GM12875 (cell line): Measurements from ENCODE around the gene SH3BP4.

Experiments
- H3K4me3 ChIP-seq: one replicate; pipeline ENCODE4 v1.5.1; 2011; ENCODE audit warnings: low read depth, low read length, control low read depth
- CTCF ChIP-seq: IDR thresholded peaks from 2 replicates; pipeline ENCODE4 v1.5.1; 2011; ENCODE audit warnings: low read depth, mild to moderate bottlenecking, control low read depth, inconsistent platforms, low read length, moderate library complexity, borderline replicate concordance; ENCODE audit not compliant: insufficient read depth

Gene SH3BP4

GRCh38 chr2:234929002-234929401 lies 22.8 kb upstream of the SH3BP4 start:
- no peak overlapping the region for H3K4me3 ChIP-seq
- TF ChIP-seq CTCF: no peak

- H3K4me3 ChIP-seq: no peak overlapping the region
- no peak for TF ChIP-seq CTCF
Observed at GRCh38 chr2:234930397-234930796, 21.4 kb upstream of the SH3BP4 start.

- TF ChIP-seq CTCF: no peak
Observed at GRCh38 chr2:234931371-234931770, 20.4 kb upstream of the SH3BP4 start.

GRCh38 chr2:234932591-234933168 lies 19.1 kb upstream of the SH3BP4 start:
- TF ChIP-seq CTCF: no peak
- no peak overlapping the region for H3K4me3 ChIP-seq

More at GRCh38 chr2:234931371-234931770, 20.4 kb upstream of the SH3BP4 start:
- H3K4me3 ChIP-seq: no peak overlapping the region

GRCh38 chr2:234935311-234935710 lies 16.5 kb upstream of the SH3BP4 start:
- no peak overlapping the region for H3K4me3 ChIP-seq
- no peak for TF ChIP-seq CTCF

GRCh38 chr2:234939576-234939975 lies 12.2 kb upstream of the SH3BP4 start:
- H3K4me3 ChIP-seq: no peak overlapping the region
- no peak for TF ChIP-seq CTCF

- no peak overlapping the region for H3K4me3 ChIP-seq
Observed at GRCh38 chr2:234939996-234940395, 11.8 kb upstream of the SH3BP4 start.

More at GRCh38 chr2:234939996-234940395, 11.8 kb upstream of the SH3BP4 start:
- no peak for TF ChIP-seq CTCF
